ENCODE measurements around the gene MAST3.

DNA sequence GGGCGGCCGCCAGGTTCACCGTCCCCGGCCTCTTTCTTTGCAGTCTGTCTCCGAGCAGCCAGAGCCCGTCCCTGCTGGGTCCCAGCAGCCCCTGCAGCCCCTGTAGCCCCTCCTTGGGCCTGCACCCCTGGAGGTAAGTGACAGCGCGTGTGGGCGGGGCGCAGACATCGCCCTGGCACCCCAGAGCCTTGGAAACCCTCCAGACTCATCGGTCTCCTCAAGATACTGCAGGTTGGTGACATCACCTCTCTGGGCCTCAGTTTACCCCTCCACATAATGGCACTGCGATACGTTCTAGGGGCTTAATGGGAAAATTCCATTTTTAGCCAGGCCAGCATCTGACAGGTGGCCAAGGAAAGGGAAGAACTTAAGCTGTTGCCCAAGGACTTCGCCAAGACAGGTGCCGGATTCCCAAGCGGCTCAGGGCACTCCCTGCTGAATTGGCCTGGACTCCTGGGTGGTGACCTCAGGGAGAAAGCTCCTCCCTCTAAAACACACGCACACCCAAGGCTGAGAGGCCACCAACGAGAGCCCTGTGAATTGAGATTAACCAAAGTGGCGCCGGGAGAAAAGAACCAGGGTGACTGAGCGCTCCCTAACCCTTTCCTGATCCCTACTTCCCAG lies 13.1 kb downstream of the MAST3 start:
- TF ChIP-seq, protein P1, sequence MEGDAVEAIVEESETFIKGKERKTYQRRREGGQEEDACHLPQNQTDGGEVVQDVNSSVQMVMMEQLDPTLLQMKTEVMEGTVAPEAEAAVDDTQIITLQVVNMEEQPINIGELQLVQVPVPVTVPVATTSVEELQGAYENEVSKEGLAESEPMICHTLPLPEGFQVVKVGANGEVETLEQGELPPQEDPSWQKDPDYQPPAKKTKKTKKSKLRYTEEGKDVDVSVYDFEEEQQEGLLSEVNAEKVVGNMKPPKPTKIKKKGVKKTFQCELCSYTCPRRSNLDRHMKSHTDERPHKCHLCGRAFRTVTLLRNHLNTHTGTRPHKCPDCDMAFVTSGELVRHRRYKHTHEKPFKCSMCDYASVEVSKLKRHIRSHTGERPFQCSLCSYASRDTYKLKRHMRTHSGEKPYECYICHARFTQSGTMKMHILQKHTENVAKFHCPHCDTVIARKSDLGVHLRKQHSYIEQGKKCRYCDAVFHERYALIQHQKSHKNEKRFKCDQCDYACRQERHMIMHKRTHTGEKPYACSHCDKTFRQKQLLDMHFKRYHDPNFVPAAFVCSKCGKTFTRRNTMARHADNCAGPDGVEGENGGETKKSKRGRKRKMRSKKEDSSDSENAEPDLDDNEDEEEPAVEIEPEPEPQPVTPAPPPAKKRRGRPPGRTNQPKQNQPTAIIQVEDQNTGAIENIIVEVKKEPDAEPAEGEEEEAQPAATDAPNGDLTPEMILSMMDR (IDR thresholded peaks at IDR 0.05; ENCODE audit: insufficient read depth, low read length, poor library complexity, severe bottlenecking): no peak
- TF ChIP-seq EZH2phosphoT487 (conservative IDR thresholded peaks at IDR 0.05; ENCODE audit: low read length): no peak

All from SU-DHL-6 (cell line).